ENCODE data around the gene NLGN2.

DNA sequence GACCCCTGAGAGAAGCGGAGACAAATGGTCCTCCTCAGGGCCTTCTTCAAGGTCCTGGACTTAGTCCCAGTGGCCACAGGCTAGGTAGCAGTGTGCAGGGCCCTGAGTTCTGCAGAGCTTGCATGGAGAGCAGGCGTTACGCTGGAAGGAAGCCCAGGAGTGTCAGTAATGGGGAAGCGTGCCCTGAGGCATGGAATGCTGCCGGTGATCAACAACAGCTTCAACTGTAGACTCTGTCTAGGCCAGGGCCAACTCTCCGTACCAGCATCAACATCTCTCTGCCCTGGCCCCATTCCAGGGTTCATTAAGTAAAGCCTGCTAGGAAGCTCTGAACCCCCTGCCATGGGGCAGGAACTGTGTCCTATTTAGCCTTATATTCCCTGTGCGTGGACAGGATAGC lies 27.3 kb upstream of the NLGN2 start:
- no peak for TF ChIP-seq EZH2phosphoT487 (IDR thresholded peaks at IDR 0.05; ENCODE audit: low read depth, severe bottlenecking, unreplicated experiment)
- TF ChIP-seq, protein P1, sequence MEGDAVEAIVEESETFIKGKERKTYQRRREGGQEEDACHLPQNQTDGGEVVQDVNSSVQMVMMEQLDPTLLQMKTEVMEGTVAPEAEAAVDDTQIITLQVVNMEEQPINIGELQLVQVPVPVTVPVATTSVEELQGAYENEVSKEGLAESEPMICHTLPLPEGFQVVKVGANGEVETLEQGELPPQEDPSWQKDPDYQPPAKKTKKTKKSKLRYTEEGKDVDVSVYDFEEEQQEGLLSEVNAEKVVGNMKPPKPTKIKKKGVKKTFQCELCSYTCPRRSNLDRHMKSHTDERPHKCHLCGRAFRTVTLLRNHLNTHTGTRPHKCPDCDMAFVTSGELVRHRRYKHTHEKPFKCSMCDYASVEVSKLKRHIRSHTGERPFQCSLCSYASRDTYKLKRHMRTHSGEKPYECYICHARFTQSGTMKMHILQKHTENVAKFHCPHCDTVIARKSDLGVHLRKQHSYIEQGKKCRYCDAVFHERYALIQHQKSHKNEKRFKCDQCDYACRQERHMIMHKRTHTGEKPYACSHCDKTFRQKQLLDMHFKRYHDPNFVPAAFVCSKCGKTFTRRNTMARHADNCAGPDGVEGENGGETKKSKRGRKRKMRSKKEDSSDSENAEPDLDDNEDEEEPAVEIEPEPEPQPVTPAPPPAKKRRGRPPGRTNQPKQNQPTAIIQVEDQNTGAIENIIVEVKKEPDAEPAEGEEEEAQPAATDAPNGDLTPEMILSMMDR (IDR thresholded peaks at IDR 0.05; ENCODE audit: poor library complexity), result no peak
